GM13976 (cell line): Measurements from ENCODE around the gene TUBB4A.
A peak's percentile ranks its signal among the peaks of the same experiment; 100 is the strongest.

Source experiments
- DNase-seq: peaks from one replicate; pipeline ENCODE4 v3.0.0; 2012; ENCODE audit warnings: low spot score
- in situ Hi-C: fragments of 300-500 bp; cut with MboI; formaldehyde crosslinking; loops from one replicate; pipeline ENCODE4 v1.12.0; 2022; ENCODE audit warnings: low sequenced_read_pairs, mixed read lengths, inconsistent platforms; ENCODE audit not compliant: unreplicated experiment
- TF ChIP-seq, protein P1 (sequence below): IDR thresholded peaks from 2 replicates; pipeline ENCODE4 v1.5.1; 2012; ENCODE audit warnings: borderline replicate concordance, mild to moderate bottlenecking; ENCODE audit not compliant: insufficient read depth; ENCODE audit errors: extremely low read depth, missing control alignments, control extremely low read depth

TUBB4A gene

DNA sequence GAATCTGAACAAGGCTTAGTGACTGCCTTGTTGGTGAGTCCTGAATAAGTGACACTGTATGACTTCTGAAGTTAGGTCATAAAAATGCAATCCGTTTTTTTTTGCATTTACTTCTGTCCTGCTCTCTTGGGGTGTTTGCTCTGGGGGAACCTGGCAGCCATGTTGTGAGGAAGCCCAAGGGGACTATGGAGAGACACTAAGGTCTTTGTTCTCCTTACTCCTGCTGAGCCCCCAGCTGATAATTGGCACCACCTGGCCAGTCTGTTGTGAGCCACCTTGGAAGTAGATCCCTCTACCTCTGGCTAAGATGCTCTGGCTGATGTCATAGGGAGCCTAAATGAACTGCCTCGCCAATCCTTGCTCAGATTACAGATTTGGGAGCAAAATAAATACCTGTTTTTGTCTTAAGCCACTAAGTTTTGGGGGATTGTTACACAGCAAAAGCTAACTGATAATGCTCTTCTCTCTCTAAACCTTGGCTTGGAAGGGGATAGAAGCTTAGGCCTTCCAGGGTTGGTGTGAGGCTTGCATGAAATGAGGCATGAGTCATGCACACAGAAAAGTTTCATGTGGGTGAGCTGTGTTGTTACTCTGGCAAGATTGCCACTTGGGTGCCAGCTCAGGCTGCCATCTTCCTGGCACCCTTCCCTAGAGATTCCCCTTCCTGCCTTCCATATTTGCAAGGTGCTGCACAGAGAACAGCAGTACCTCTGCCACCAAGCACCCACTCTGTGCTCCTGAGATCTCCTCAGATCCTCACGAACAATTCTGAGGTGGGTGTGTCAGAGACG, 10.1 kb downstream of the TUBB4A start:
- in situ Hi-C loops, result no loop called here
- TF ChIP-seq, protein P1, sequence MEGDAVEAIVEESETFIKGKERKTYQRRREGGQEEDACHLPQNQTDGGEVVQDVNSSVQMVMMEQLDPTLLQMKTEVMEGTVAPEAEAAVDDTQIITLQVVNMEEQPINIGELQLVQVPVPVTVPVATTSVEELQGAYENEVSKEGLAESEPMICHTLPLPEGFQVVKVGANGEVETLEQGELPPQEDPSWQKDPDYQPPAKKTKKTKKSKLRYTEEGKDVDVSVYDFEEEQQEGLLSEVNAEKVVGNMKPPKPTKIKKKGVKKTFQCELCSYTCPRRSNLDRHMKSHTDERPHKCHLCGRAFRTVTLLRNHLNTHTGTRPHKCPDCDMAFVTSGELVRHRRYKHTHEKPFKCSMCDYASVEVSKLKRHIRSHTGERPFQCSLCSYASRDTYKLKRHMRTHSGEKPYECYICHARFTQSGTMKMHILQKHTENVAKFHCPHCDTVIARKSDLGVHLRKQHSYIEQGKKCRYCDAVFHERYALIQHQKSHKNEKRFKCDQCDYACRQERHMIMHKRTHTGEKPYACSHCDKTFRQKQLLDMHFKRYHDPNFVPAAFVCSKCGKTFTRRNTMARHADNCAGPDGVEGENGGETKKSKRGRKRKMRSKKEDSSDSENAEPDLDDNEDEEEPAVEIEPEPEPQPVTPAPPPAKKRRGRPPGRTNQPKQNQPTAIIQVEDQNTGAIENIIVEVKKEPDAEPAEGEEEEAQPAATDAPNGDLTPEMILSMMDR, result no peak
- DNase-seq, result peak; percentile 2

DNA sequence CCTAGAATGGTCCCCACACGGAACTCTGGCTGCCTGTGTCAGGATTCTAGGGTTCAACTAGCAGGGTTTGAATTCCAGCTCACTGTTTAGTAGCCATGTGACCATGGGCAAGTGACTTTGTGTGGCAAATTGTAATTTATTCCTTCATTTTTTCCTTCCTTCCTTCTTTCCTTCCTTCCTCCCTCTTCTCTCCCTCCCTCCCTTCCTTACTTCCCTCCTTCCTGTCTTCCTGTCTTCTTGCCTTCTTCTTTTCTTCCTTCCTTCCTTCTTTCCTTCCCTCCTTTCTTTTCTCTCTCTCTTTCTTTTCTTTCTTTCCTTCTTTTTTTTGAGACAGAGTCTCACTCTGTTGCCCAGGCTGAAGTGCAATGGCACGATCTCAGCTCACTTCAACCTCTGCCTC, 12.0 kb downstream of the TUBB4A start:
- TF ChIP-seq, protein P1, result no peak
- DNase-seq, result no peak
- in situ Hi-C loops, result no loop called here

- in situ Hi-C loops, result no loop called here
- TF ChIP-seq, protein P1, result no peak
- DNase-seq, result peak; percentile 81
These were observed 12.6 kb downstream of the TUBB4A start for GRCh38 chr19:6489278-6490061.

DNA sequence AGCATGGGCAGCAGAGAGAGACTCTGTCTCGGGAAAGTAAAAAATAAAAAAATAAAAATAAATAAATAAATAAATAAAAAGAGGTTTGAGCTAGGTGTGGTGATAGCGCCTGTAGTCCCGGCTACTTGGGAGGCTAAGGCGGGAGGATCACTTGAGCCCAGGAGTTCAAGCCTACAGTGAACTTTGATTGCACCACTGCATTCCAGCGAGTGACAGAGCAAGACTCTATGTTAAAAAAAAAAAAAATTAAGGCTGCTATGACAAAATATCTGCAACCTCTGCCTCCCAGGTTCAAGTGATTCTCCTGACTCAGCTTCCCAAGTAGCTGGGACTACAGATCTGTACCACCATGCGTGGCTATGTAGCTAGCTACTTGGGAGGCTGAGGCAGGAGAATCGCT, 17.3 kb downstream of the TUBB4A start:
- in situ Hi-C loops, result no loop called here
- TF ChIP-seq, protein P1, result no peak
- no peak for DNase-seq

DNA sequence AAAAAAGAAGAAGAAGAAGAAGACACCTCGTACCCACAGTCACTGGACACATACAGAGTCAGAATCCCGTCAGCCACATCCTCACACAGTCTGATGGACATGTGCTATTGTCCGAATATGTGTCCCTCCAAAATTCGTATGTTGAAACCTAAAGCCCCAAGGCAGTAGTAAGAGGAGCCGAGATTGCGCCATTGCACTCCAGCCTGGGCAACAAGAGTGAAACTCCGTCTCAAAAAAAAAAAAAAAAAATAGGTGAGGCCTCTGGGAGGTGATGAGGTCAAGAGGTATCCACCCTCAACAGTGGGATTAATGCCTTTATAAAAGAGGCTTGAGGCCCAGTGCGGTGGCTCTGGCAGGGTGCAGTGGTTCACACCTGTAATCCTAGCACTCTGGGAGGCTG, 17.9 kb downstream of the TUBB4A start:
- no peak for DNase-seq
- TF ChIP-seq, protein P1, result no peak
- in situ Hi-C loops, result no loop called here

DNA sequence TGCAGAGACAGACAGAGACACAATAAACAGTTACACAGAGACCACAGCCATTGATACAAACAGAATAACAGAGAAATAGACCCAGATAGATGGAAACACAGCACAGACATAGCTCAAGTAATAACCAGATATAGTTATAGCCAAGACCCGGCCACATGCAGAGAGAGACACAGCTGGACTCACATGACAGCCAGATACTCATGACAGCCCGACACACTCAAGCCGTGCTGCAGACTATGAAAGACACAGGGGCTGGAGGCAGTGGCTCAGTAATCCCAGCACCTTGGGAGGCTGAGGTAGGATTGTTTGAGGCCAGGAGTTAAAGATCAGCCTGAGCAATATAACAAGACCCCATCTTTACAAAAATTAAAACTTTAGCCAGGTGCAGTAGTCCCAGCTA, 18.9 kb downstream of the TUBB4A start:
- in situ Hi-C loops, result no loop called here
- peak; percentile 3 for DNase-seq
- TF ChIP-seq, protein P1, result no peak
